ENCODE results near the gene SNX1.
"Not testable (repeated sequence)": the region's sequence is repeated elsewhere in the genome, so short reads cannot be mapped to it uniquely, and the experiment has no call there.

Gene SNX1

GRCh38 chr15:64051407-64052259 lies 44.1 kb upstream of the SNX1 start:
- DNase-seq (ENCODE audit: low read depth, low spot score) = no peak
- no peak overlapping the region for H3K4me3 ChIP-seq (ENCODE audit: low read depth, low read length)
- TF ChIP-seq, protein P1, sequence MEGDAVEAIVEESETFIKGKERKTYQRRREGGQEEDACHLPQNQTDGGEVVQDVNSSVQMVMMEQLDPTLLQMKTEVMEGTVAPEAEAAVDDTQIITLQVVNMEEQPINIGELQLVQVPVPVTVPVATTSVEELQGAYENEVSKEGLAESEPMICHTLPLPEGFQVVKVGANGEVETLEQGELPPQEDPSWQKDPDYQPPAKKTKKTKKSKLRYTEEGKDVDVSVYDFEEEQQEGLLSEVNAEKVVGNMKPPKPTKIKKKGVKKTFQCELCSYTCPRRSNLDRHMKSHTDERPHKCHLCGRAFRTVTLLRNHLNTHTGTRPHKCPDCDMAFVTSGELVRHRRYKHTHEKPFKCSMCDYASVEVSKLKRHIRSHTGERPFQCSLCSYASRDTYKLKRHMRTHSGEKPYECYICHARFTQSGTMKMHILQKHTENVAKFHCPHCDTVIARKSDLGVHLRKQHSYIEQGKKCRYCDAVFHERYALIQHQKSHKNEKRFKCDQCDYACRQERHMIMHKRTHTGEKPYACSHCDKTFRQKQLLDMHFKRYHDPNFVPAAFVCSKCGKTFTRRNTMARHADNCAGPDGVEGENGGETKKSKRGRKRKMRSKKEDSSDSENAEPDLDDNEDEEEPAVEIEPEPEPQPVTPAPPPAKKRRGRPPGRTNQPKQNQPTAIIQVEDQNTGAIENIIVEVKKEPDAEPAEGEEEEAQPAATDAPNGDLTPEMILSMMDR (IDR thresholded peaks at IDR 0.05; ENCODE audit: low read depth, low read length) = no peak
- in situ Hi-C loops (cut with HindIII; ENCODE audit: low sequenced_read_pairs) = no loop called here

GRCh38 chr15:64052925-64053491 lies 42.8 kb upstream of the SNX1 start:
- TF ChIP-seq, protein P1 (IDR thresholded peaks at IDR 0.05; ENCODE audit: low read depth, low read length) = no peak
- DNase-seq (ENCODE audit: low read depth, low spot score) = no peak
- in situ Hi-C loops (cut with HindIII; ENCODE audit: low sequenced_read_pairs) = no loop called here
- H3K4me3 ChIP-seq (ENCODE audit: low read depth, low read length) = no peak overlapping the region

GRCh38 chr15:64053674-64054073 lies 42.1 kb upstream of the SNX1 start:
- in situ Hi-C loops (cut with HindIII; ENCODE audit: low sequenced_read_pairs); H3K4me3 ChIP-seq (ENCODE audit: low read depth, low read length); DNase-seq (ENCODE audit: low read depth, low spot score): not testable (repeated sequence)

DNA sequence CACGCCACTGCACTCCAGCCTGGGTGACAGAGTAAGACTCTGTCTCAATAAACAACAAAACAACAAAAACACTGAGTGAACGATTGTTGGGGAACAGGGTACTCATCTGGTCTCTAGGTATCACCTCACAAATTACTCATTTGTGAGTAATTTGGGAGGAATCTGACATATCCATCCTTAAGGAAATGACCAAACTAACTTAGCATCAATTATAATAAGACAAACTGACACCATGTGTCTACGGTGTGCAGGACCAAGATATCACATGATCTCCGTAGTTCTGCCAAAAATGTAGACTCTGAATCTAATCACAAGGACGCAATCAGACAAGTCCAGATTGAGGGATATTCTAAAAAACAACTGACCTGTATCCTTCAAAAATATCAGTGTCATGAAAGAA lies 37.5 kb upstream of the SNX1 start:
- TF ChIP-seq, protein P1 (IDR thresholded peaks at IDR 0.05; ENCODE audit: low read depth, low read length) = no peak
- DNase-seq (ENCODE audit: low read depth, low spot score) = no peak
- H3K4me3 ChIP-seq (ENCODE audit: low read depth, low read length) = no peak overlapping the region
- in situ Hi-C loops (cut with HindIII; ENCODE audit: low sequenced_read_pairs) = no loop called here

DNA sequence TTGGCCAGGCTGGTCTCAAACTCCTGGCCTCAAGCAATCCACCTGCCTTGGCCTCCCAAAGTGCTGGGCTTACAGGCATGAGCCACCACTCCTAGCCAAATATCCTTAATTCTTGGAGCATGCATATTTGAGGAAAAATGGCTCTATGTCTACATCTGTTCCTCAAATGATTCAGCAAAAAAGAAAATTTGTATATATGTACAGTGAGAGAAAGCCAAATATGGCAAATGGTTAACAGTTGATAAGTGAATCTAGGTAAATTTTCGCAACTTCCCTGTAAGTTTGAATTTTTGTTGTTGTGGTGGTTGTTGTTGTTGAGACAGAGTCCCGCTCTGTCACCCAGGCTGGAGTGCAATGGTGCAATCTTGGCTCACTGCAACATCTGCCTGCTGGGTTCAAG lies 36.7 kb upstream of the SNX1 start:
- H3K4me3 ChIP-seq (ENCODE audit: low read depth, low read length); in situ Hi-C loops (cut with HindIII; ENCODE audit: low sequenced_read_pairs); DNase-seq (ENCODE audit: low read depth, low spot score): not testable (repeated sequence)

DNA sequence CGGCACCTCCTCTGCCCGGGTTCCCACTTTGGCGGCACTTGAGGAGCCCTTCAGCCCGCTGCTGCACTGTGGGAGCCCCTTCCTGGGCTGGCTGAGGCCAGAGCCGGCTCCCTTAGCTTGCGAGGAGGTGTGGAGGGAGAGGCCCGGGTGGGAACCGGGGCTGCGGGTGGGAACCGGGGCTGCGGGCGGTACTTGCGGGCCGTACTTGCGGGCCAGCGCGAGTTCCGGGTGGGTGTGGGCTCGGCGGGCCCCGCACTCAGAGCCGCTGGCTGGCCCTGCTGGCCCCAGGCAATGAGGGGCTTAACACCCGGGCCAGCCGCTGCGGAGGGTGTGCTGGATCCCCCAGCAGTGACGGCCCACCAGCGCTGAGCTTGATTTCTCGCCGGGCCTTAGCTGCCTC lies 35.1 kb upstream of the SNX1 start:
- no peak overlapping the region for H3K4me3 ChIP-seq (ENCODE audit: low read depth, low read length)
- in situ Hi-C loops (cut with HindIII; ENCODE audit: low sequenced_read_pairs) = no loop called here
- no peak for DNase-seq (ENCODE audit: low read depth, low spot score)
- TF ChIP-seq, protein P1 (IDR thresholded peaks at IDR 0.05; ENCODE audit: low read depth, low read length) = no peak

GRCh38 chr15:64066451-64066850 lies 29.3 kb upstream of the SNX1 start:
- TF ChIP-seq, protein P1 (IDR thresholded peaks at IDR 0.05; ENCODE audit: low read depth, low read length) = no peak
- DNase-seq (ENCODE audit: low read depth, low spot score) = no peak
- no peak overlapping the region for H3K4me3 ChIP-seq (ENCODE audit: low read depth, low read length)
- in situ Hi-C loops (cut with HindIII; ENCODE audit: low sequenced_read_pairs) = no loop called here
